SK-N-SH treated with all-trans-retinoic acid at 6 μM for 48 hours (cell line): Measurements from ENCODE around the gene IVNS1ABP.

Experiments used
- ATAC-seq: fragments of 200-7000 bp; cut with Tn5 transposase; 3 replicates; pipeline ENCODE4 v1.9.1; 2020; ENCODE audit warnings: mild to moderate bottlenecking, moderate library complexity
- ARNTL ChIP-seq: fragments of 450-650 bp; formaldehyde crosslinking; IDR thresholded peaks from 2 replicates; pipeline ENCODE4 v1.5.0; 2020; ENCODE audit warnings: low read depth, mild to moderate bottlenecking, moderate library complexity, borderline replicate concordance
- BACH2 ChIP-seq: fragments of 250-450 bp; sonication (Bioruptor Pico); IDR thresholded peaks from 2 replicates; pipeline ENCODE4 v1.9.0; 2021; ENCODE audit warnings: mild to moderate bottlenecking, borderline replicate concordance
- CREB5 ChIP-seq: fragments of 250-450 bp; sonication (Bioruptor Pico); IDR thresholded peaks from 2 replicates; pipeline ENCODE4 v1.5.1; 2020; ENCODE audit warnings: low read depth, mild to moderate bottlenecking, moderate library complexity
- CSDC2 ChIP-seq: fragments of 250-450 bp; sonication (Bioruptor Pico); IDR thresholded peaks from 2 replicates; pipeline ENCODE4 v1.5.0; 2020; ENCODE audit warnings: mild to moderate bottlenecking, moderate library complexity
- ESRRG ChIP-seq: fragments of 250-450 bp; sonication (Bioruptor Pico); IDR thresholded peaks from 2 replicates; pipeline ENCODE4 v1.6.1; 2021; ENCODE audit warnings: mild to moderate bottlenecking
- GLIS3 ChIP-seq: fragments of 250-450 bp; sonication (Bioruptor Pico); IDR thresholded peaks from 2 replicates; pipeline ENCODE4 v1.5.0; 2020; ENCODE audit warnings: mild to moderate bottlenecking, moderate library complexity
- ISL1 ChIP-seq: fragments of 250-450 bp; sonication (Bioruptor Pico); IDR thresholded peaks from 2 replicates; pipeline ENCODE4 v2.1.2; 2022; ENCODE audit warnings: mild to moderate bottlenecking, moderate library complexity
- OSR1 ChIP-seq: fragments of 250-450 bp; sonication (Bioruptor Pico); IDR thresholded peaks from 2 replicates; pipeline ENCODE4 v1.8.0; 2022; ENCODE audit warnings: moderate library complexity, mild to moderate bottlenecking, inconsistent platforms
- PPARA ChIP-seq: fragments of 250-450 bp; sonication (Bioruptor Pico); IDR thresholded peaks from 2 replicates; pipeline ENCODE4 v1.5.0; 2020; ENCODE audit warnings: mild to moderate bottlenecking, borderline replicate concordance
- RARB ChIP-seq: fragments of 250-450 bp; sonication (Bioruptor Pico); IDR thresholded peaks from 2 replicates; pipeline ENCODE4 v1.8.0; 2021; ENCODE audit warnings: mild to moderate bottlenecking, moderate library complexity
- SNAI2 ChIP-seq: fragments of 250-450 bp; sonication (Bioruptor Pico); IDR thresholded peaks from 2 replicates; pipeline ENCODE4 v1.5.0; 2020; ENCODE audit warnings: mild to moderate bottlenecking, moderate library complexity
- TCF4 ChIP-seq: fragments of 250-450 bp; sonication (Bioruptor Pico); IDR thresholded peaks from 2 replicates; pipeline ENCODE4 v1.8.0; 2021; ENCODE audit warnings: mild to moderate bottlenecking, moderate library complexity, borderline replicate concordance
- TOX ChIP-seq: fragments of 250-450 bp; sonication (Bioruptor Pico); IDR thresholded peaks from 2 replicates; pipeline ENCODE4 v1.8.0; 2021; ENCODE audit warnings: mild to moderate bottlenecking, moderate library complexity, borderline replicate concordance
- ZC3H10 ChIP-seq: fragments of 250-450 bp; sonication (Bioruptor Pico); IDR thresholded peaks from 2 replicates; pipeline ENCODE4 v1.5.1; 2021; ENCODE audit warnings: mild to moderate bottlenecking, moderate library complexity
- ZNF565 ChIP-seq: fragments of 450-650 bp; formaldehyde crosslinking; conservative IDR thresholded peaks from 2 replicates; pipeline ENCODE4 v1.5.0; 2020; ENCODE audit warnings: low read depth, mild to moderate bottlenecking, moderate library complexity
- ZNF70 ChIP-seq: fragments of 450-650 bp; formaldehyde crosslinking; IDR thresholded peaks from 2 replicates; pipeline ENCODE4 v1.5.0; 2020; ENCODE audit warnings: mild to moderate bottlenecking, moderate library complexity
- ZNF8 ChIP-seq: fragments of 450-650 bp; formaldehyde crosslinking; IDR thresholded peaks from 2 replicates; pipeline ENCODE4 v1.5.0; 2020; ENCODE audit warnings: mild to moderate bottlenecking, moderate library complexity
- TF ChIP-seq, protein P1 (sequence below): fragments of 250-450 bp; sonication (Bioruptor Pico); IDR thresholded peaks from 2 replicates; pipeline ENCODE4 v1.8.0; 2020; ENCODE audit warnings: mild to moderate bottlenecking, moderate library complexity, borderline replicate concordance
- TF ChIP-seq, protein P2 (sequence below): fragments of 250-450 bp; sonication (Bioruptor Pico); IDR thresholded peaks from 2 replicates; pipeline ENCODE4 v1.5.0; 2020; ENCODE audit warnings: mild to moderate bottlenecking, moderate library complexity
- TF ChIP-seq, protein P3 (sequence below): fragments of 250-450 bp; sonication (Bioruptor Pico); IDR thresholded peaks from 2 replicates; pipeline ENCODE4 v1.8.0; 2021; ENCODE audit warnings: low read depth, mild to moderate bottlenecking, moderate library complexity, borderline replicate concordance

IVNS1ABP gene

GRCh38 chr1:185312361-185313138 lies 4.5 kb downstream of the IVNS1ABP start:
- no peak for TF ChIP-seq PPARA (CRISPR knock-in tag)
- TF ChIP-seq ZNF70 (CRISPR knock-in tag), result no peak
- no peak for TF ChIP-seq ZC3H10 (CRISPR knock-in tag)
- no peak for ATAC-seq

GRCh38 chr1:185311589-185312225 lies 5.3 kb downstream of the IVNS1ABP start:
- ATAC-seq, result no peak
- TF ChIP-seq BACH2 (CRISPR knock-in tag) (no peak), PPARA (CRISPR knock-in tag) (no peak), ESRRG (no peak), ZC3H10 (CRISPR knock-in tag) (no peak), RARB (CRISPR knock-in tag) (no peak), ISL1 (CRISPR knock-in tag) (no peak), OSR1 (CRISPR knock-in tag) (no peak), CREB5 (no peak), SNAI2 (CRISPR knock-in tag) (no peak), GLIS3 (CRISPR knock-in tag) (no peak), ZNF8 (no peak), ZNF70 (CRISPR knock-in tag) (no peak), ZNF565 (CRISPR knock-in tag) (no peak), TCF4 (no peak)
- TF ChIP-seq, protein P1, sequence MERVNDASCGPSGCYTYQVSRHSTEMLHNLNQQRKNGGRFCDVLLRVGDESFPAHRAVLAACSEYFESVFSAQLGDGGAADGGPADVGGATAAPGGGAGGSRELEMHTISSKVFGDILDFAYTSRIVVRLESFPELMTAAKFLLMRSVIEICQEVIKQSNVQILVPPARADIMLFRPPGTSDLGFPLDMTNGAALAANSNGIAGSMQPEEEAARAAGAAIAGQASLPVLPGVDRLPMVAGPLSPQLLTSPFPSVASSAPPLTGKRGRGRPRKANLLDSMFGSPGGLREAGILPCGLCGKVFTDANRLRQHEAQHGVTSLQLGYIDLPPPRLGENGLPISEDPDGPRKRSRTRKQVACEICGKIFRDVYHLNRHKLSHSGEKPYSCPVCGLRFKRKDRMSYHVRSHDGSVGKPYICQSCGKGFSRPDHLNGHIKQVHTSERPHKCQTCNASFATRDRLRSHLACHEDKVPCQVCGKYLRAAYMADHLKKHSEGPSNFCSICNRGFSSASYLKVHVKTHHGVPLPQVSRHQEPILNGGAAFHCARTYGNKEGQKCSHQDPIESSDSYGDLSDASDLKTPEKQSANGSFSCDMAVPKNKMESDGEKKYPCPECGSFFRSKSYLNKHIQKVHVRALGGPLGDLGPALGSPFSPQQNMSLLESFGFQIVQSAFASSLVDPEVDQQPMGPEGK (CRISPR knock-in tag), result no peak
- TF ChIP-seq, protein P2, sequence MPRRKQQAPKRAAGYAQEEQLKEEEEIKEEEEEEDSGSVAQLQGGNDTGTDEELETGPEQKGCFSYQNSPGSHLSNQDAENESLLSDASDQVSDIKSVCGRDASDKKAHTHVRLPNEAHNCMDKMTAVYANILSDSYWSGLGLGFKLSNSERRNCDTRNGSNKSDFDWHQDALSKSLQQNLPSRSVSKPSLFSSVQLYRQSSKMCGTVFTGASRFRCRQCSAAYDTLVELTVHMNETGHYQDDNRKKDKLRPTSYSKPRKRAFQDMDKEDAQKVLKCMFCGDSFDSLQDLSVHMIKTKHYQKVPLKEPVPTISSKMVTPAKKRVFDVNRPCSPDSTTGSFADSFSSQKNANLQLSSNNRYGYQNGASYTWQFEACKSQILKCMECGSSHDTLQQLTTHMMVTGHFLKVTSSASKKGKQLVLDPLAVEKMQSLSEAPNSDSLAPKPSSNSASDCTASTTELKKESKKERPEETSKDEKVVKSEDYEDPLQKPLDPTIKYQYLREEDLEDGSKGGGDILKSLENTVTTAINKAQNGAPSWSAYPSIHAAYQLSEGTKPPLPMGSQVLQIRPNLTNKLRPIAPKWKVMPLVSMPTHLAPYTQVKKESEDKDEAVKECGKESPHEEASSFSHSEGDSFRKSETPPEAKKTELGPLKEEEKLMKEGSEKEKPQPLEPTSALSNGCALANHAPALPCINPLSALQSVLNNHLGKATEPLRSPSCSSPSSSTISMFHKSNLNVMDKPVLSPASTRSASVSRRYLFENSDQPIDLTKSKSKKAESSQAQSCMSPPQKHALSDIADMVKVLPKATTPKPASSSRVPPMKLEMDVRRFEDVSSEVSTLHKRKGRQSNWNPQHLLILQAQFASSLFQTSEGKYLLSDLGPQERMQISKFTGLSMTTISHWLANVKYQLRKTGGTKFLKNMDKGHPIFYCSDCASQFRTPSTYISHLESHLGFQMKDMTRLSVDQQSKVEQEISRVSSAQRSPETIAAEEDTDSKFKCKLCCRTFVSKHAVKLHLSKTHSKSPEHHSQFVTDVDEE (CRISPR knock-in tag), result no peak
- TF ChIP-seq, all 23 proteins: peak for 0

DNA sequence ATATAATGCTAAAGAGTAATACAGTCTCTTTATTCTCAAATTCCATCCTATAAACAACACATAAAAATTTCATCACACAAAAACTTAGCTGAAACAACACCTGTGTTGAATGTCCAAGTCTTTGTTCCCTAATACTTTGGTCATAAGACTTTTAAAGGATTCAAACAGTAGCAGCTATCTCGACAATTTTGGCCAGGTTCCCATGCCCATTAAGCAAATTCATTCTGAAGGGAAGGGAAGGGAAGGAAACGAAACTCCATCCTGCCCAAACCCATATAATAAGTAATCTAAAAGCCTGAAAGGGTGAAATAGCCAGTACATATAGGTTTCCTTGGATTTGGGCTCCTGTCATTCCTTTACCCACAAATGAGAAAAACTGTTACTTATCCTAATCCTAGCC lies 7.5 kb downstream of the IVNS1ABP start:
- no peak for ATAC-seq
- TF ChIP-seq TOX (CRISPR knock-in tag), result no peak
- no peak for TF ChIP-seq TCF4
- no peak for TF ChIP-seq ZNF8
- TF ChIP-seq ISL1 (CRISPR knock-in tag), result no peak
- TF ChIP-seq OSR1 (CRISPR knock-in tag), result no peak
- TF ChIP-seq, protein P1 (CRISPR knock-in tag), result no peak
- TF ChIP-seq ZNF70 (CRISPR knock-in tag), result no peak
- TF ChIP-seq ARNTL, result no peak
- TF ChIP-seq, protein P3, sequence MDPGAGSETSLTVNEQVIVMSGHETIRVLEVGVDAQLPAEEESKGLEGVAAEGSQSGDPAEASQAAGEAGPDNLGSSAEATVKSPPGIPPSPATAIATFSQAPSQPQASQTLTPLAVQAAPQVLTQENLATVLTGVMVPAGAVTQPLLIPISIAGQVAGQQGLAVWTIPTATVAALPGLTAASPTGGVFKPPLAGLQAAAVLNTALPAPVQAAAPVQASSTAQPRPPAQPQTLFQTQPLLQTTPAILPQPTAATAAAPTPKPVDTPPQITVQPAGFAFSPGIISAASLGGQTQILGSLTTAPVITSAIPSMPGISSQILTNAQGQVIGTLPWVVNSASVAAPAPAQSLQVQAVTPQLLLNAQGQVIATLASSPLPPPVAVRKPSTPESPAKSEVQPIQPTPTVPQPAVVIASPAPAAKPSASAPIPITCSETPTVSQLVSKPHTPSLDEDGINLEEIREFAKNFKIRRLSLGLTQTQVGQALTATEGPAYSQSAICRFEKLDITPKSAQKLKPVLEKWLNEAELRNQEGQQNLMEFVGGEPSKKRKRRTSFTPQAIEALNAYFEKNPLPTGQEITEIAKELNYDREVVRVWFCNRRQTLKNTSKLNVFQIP (CRISPR knock-in tag), result no peak
- TF ChIP-seq BACH2 (CRISPR knock-in tag), result no peak
- no peak for TF ChIP-seq ZNF565 (CRISPR knock-in tag)
- no peak for TF ChIP-seq CSDC2 (CRISPR knock-in tag)
- TF ChIP-seq ZC3H10 (CRISPR knock-in tag), result no peak
- TF ChIP-seq CREB5, result no peak
- TF ChIP-seq, protein P2 (CRISPR knock-in tag), result no peak
